K562 (cell line): ENCODE results near the gene ACADVL. TPM values are rescaled to one million over a fixed set of nuclear protein-coding genes. Genes with fewer than 3 reads are reported as not detected.

Experiments
- ATAC-seq: fragments of 200-7000 bp; cut with Tn5 transposase; 3 replicates; pipeline ENCODE4 v1.9.1; 2020; ENCODE audit warnings: moderate library complexity
- BruUV-seq: library from RNA; stranded (reverse); fragments of 400-500 nt; replicated peaks from 2 replicates; lab custom pipeline; 2021; lab: Mats Ljungman, UMichigan
- CTCF ChIA-PET: fragments of 300-600 bp; formaldehyde crosslinking; extraction: SDS; loops from one replicate; lab custom pipeline; 2021; ENCODE audit warnings: low intra/inter-chr PET ratio; lab: Yijun Ruan, JAX
- POLR2A ChIA-PET: fragments of 300-600, 350-650 bp; sonication (Branson Sonifier 250); formaldehyde crosslinking; extraction: SDS; loops from one replicate; lab custom pipeline; 2021; ENCODE audit warnings: antibody characterized with exemption, inconsistent platforms; lab: Yijun Ruan, JAX
- DNase-seq, 4 experiments: peaks; one replicate each; pipeline versions ENCODE4 v3.0.0 to v3.0.0-alpha.2; 2011 to 2018; ENCODE audit warnings: low spot score in 3 of 4, mixed read lengths in 3 of 4; ENCODE audit errors: extremely low read depth in 1 of 4
- FAIRE-seq: peaks from 2 replicates; lab custom pipeline; 2011; peaks lifted over from hg19 to GRCh38; lab: Jason Lieb, UNC
- H2AFZ ChIP-seq: 2 replicates; pipeline ENCODE4 v1.6.0; 2011; ENCODE audit warnings: low read depth, low read length, control low read depth, inconsistent platforms
- H3K27ac ChIP-seq: fragments of 200-600 bp; 3 replicates; pipeline ENCODE4 v1.8.0; 2011; ENCODE audit warnings: low read depth, mild to moderate bottlenecking, control low read depth, inconsistent platforms, low read length, moderate library complexity, mixed read lengths; ENCODE audit errors: extremely low read depth
- H3K27me3 ChIP-seq, 2 experiments: fragments of 300-600 bp in 1 of 2; 2 replicates in 1 of 2; 3 replicates in 1 of 2; pipeline versions ENCODE4 v1.6.0 to v1.8.0; 2011; ENCODE audit warnings: inconsistent platforms in 2 of 2, low read length in 2 of 2, mild to moderate bottlenecking in 1 of 2, mixed read lengths in 1 of 2, moderate library complexity in 1 of 2; ENCODE audit not compliant: control insufficient read depth in 2 of 2, insufficient read depth in 2 of 2
- H3K36me3 ChIP-seq: fragments of 300-600 bp; 3 replicates; pipeline ENCODE4 v1.8.0; 2011; ENCODE audit warnings: mild to moderate bottlenecking, low read length, inconsistent platforms; ENCODE audit not compliant: control insufficient read depth, insufficient read depth
- H3K4me1 ChIP-seq, 2 experiments: fragments of 200-600 bp in 1 of 2; replicated peaks in 1 of 2; 2 replicates in 1 of 2; 3 replicates in 1 of 2; pipeline versions ENCODE4 v1.5.1 to v1.8.0; 2011; ENCODE audit warnings: inconsistent platforms in 2 of 2, low read length in 2 of 2, mild to moderate bottlenecking in 1 of 2, mixed read lengths in 1 of 2, moderate library complexity in 1 of 2; ENCODE audit not compliant: control insufficient read depth in 2 of 2, insufficient read depth in 2 of 2
- H3K4me2 ChIP-seq: 2 replicates; pipeline ENCODE4 v1.6.1; 2011; ENCODE audit warnings: low read length, control low read depth, inconsistent platforms, mixed read lengths; ENCODE audit not compliant: insufficient read depth
- H3K4me3 ChIP-seq: fragments of 200-600 bp; sonication (generic), shearing (Covaris generic); 2 replicates; pipeline ENCODE4 v1.5.1; 2016; ENCODE audit warnings: control low read depth, inconsistent platforms
- H3K79me2 ChIP-seq: fragments of 200-600 bp; 3 replicates; pipeline ENCODE4 v1.8.0; 2011; ENCODE audit warnings: low read length, inconsistent platforms; ENCODE audit not compliant: control insufficient read depth, insufficient read depth
- H3K9ac ChIP-seq, 2 experiments: 2 replicates each; pipeline versions ENCODE4 v1.6.0 to v1.6.1; 2011; ENCODE audit warnings: low read depth in 2 of 2, low read length in 2 of 2, control low read depth in 1 of 2, inconsistent platforms in 1 of 2, mild to moderate bottlenecking in 1 of 2, mixed read lengths in 1 of 2; ENCODE audit not compliant: insufficient read depth in 1 of 2
- H3K9me1 ChIP-seq: one replicate; pipeline ENCODE4 v1.6.0; 2011; ENCODE audit warnings: inconsistent platforms, mild to moderate bottlenecking, low read length, moderate library complexity; ENCODE audit not compliant: control insufficient read depth, insufficient read depth
- H3K9me3 ChIP-seq: replicated peaks from 2 replicates; pipeline ENCODE4 v1.5.1; 2011; ENCODE audit warnings: low read depth, low read length, inconsistent platforms; ENCODE audit not compliant: control insufficient read depth, insufficient read depth
- H4K20me1 ChIP-seq: replicated peaks from 2 replicates; pipeline ENCODE4 v1.6.1; 2011; ENCODE audit warnings: low read length, inconsistent platforms, mixed read lengths; ENCODE audit not compliant: control insufficient read depth, insufficient read depth
- POLR2AphosphoS5 ChIP-seq: IDR thresholded peaks from 2 replicates; pipeline ENCODE4 v1.6.1; 2011; ENCODE audit warnings: mild to moderate bottlenecking, low read depth, low read length, moderate library complexity; ENCODE audit not compliant: control insufficient read depth, insufficient read depth
- RBM15 ChIP-seq: fragments of 200-400 bp; formaldehyde crosslinking; IDR thresholded peaks from 2 replicates; pipeline ENCODE4 v1.6.1; 2018; ENCODE audit warnings: mild to moderate bottlenecking, low read length, moderate library complexity; ENCODE audit not compliant: insufficient read depth
- SMARCC2 ChIP-seq: fragments of 450-650 bp; IDR thresholded peaks from 2 replicates; pipeline ENCODE4 v1.6.1; 2017; ENCODE audit warnings: antibody characterized with exemption, moderate library complexity, mild to moderate bottlenecking, low read depth
- ZNF282 ChIP-seq: sonication (generic); formaldehyde crosslinking; IDR thresholded peaks from 2 replicates; pipeline ENCODE4 v1.8.1; 2023; ENCODE audit warnings: missing genetic modification reagents
- WGBS: fragments of 100-300 bp; shearing (Covaris generic); methylation state at CpG from one replicate; pipeline ENCODE4 v1.1.6; 2016; ENCODE audit warnings: low coverage, mixed read lengths; ENCODE audit not compliant: insufficient coverage; ENCODE audit errors: missing lambda C conversion rate; 5-methylcytosine and 5-hydroxymethylcytosine counted together
- in situ Hi-C: fragments of 300-500 bp; cut with MboI; formaldehyde crosslinking; loops from 4 replicates; pipeline ENCODE4 v1.15.0; 2018; ENCODE audit warnings: inconsistent platforms, mixed read lengths
- intact Hi-C: fragments of 100-400 bp; cut with micrococcal nuclease; formaldehyde crosslinking; loops from 2 replicates; pipeline ENCODE4 v1.14.2; 2022
- polyA plus RNA-seq, 8 experiments: library from polyadenylated mRNA; depleted of rRNA in 4 of 8; stranded (reverse) in 5 of 8; unstranded in 3 of 8; fragments of >200 nt; fragmentation: Nextera tagmentation in 2 of 8; fragmentation: Illumina TruSeq in 1 of 8; extraction: Ambion mirVana in 2 of 8; extraction: Trizol in 1 of 8; gene quantifications; 2 replicates each; pipeline versions ENCODE4 v1.2.1 to v1.2.3, GENCODE V29; 2011 to 2014; ENCODE audit warnings: inconsistent platforms in 1 of 8, missing spikeins in 1 of 8
- total RNA-seq, 7 experiments: library from RNA; depleted of rRNA in 6 of 7; stranded (reverse); fragments of >200 nt in 6 of 7; fragmentation: Illumina TruSeq in 2 of 7; extraction: Trizol in 2 of 7; gene quantifications; 2 replicates each; pipeline versions ENCODE4 v1.2.1 to v1.2.3, GENCODE V29; 2011 to 2021; ENCODE audit warnings: low replicate concordance in 1 of 7
- TF ChIP-seq, protein P1 (sequence below): fragments of 250-450 bp; sonication (Bioruptor Pico); IDR thresholded peaks from 2 replicates; pipeline ENCODE4 v1.4.0; 2020

The ACADVL gene
- total and polyA plus RNA-seq, 9 of the 15 experiments (the other 6 are each of a cell fraction or from before 2014, with no cell fraction given) = 25.5 to 449 (median 214) TPM

DNA sequence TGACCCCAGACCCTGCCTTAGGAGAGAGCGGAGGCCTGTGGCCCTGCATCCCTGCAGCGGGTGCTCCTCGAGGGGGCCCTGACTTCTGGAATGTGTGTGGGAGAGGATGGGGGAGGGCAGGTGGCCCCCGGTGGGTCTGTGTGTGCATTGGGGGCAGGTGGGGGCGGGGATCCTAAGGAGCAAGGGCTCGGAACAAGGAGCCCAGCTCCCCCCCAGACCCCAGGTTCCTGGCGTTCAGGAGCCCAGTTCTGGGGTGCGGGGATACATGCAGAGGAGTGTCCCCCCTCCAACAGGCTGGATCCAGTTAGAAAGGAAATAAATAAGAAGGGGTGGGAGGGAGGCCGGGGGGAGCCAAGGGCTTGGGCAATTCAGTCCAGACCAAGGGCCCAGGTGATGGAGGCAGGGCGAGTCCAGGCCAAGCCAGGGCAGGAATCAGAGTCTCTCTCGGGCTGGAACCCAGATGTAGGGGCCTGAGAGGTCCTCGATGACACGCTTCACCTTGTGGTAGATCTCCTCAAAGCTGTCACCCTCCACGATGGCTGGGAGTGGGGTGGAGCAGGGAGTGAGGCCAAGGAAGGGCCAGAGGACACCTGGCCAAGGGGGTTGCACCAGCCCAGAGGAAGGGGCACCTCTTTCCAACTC lies 29.3 kb upstream of the ACADVL start:
- Histone ChIP-seq H3K27me3 (no peaks in the 10 kb centered on the region), H3K36me3 (peaks cover 10% of the 10 kb centered on the region; the same call in 1 of the 3 replicates), H3K9me1 (no peaks in the 10 kb centered on the region), H3K9ac (no peak overlapping the region), H3K9me3 (no peaks in the 10 kb centered on the region), H3K4me1 (peaks cover 3 to 6% of the 10 kb centered on the region in 2 experiments; a peak in 3 of 5 replicates), H2AFZ (no peak overlapping the region), H3K79me2 (no peaks in the 10 kb centered on the region), H3K4me3 (no peak overlapping the region), H3K27ac (no peak overlapping the region), H3K4me2 (no peak overlapping the region), H4K20me1 (no peaks in the 10 kb centered on the region)
- DNase-seq = no peak
- CTCF ChIA-PET = no interaction called here
- no peak for ATAC-seq
- in situ Hi-C loops = no loop called here
- POLR2A ChIA-PET = no interaction called here
- intact Hi-C loops = no loop called here
- BruUV-seq = no TSS peak
- TF ChIP-seq POLR2AphosphoS5 (no peak), SMARCC2 (no peak), RBM15 (no peak), ZNF282 (CRISPR knock-in tag) (no peak)
- TF ChIP-seq, protein P1, sequence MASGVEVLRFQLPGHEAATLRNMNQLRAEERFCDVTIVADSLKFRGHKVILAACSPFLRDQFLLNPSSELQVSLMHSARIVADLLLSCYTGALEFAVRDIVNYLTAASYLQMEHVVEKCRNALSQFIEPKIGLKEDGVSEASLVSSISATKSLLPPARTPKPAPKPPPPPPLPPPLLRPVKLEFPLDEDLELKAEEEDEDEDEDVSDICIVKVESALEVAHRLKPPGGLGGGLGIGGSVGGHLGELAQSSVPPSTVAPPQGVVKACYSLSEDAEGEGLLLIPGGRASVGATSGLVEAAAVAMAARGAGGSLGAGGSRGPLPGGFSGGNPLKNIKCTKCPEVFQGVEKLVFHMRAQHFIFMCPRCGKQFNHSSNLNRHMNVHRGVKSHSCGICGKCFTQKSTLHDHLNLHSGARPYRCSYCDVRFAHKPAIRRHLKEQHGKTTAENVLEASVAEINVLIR (CRISPR knock-in tag) = no peak
- WGBS = 60% methylated on average over 1 of the region's 14 CpGs
- no peak for FAIRE-seq
